PFSK-1 (cell line): ENCODE data around the gene HTR4. TPM values are rescaled to one million over a fixed set of nuclear protein-coding genes. Genes with fewer than 3 reads are reported as not detected.

Source experiments
- FOXP2 ChIP-seq: optimal IDR thresholded peaks from 2 replicates; pipeline ENCODE3; 2011; ENCODE audit warnings: borderline replicate concordance, control low read depth, inconsistent platforms; ENCODE audit not compliant: insufficient read depth; ENCODE audit errors: extremely low read length, extremely low read depth
- POLR2AphosphoS5 ChIP-seq: IDR thresholded peaks from 2 replicates; pipeline ENCODE4 v1.6.1; 2012; ENCODE audit warnings: low read depth, mild to moderate bottlenecking, control low read depth, low read length, moderate library complexity
- REST ChIP-seq, 2 experiments: IDR thresholded peaks; 2 replicates each; pipeline versions ENCODE4 v1.6.1 to v1.8.0; 2011 to 2012; ENCODE audit warnings: low read depth in 2 of 2, low read length in 2 of 2, control low read depth in 1 of 2, inconsistent platforms in 1 of 2, mild to moderate bottlenecking in 1 of 2, moderate library complexity in 1 of 2; ENCODE audit not compliant: insufficient read depth in 1 of 2
- SIN3A ChIP-seq: IDR thresholded peaks from 2 replicates; pipeline ENCODE4 v1.6.1; 2012; ENCODE audit warnings: mild to moderate bottlenecking, low read length, moderate library complexity, borderline replicate concordance; ENCODE audit not compliant: insufficient read depth
- TAF1 ChIP-seq: IDR thresholded peaks from 2 replicates; pipeline ENCODE4 v1.6.1; 2012; ENCODE audit warnings: low read length, control low read depth, borderline replicate concordance; ENCODE audit not compliant: insufficient read depth
- polyA plus RNA-seq: library from polyadenylated mRNA; unstranded; fragments of >200 nt; gene quantifications from one replicate; pipeline ENCODE4 v1.2.1, GENCODE V29; 2012; ENCODE audit warnings: low read depth, missing spikeins; ENCODE audit not compliant: insufficient read length

HTR4 gene
- not detected for polyA plus RNA-seq

- no peak for TF ChIP-seq TAF1
- TF ChIP-seq FOXP2: no peak
- TF ChIP-seq SIN3A: no peak
- TF ChIP-seq REST (IDR thresholded peaks at IDR 0.05; ENCODE audit: insufficient read depth in 1 of 2, low read depth in 2 of 2, low read length in 2 of 2): no peak
- TF ChIP-seq POLR2AphosphoS5: no peak
Measured at GRCh38 chr5:148653836-148654781, at the start of gene HTR4. HTR4 (minus strand) TSS chr5:148654527; CDS start chr5:148637014, 17,513 bp downstream.

- TF ChIP-seq SIN3A: no peak
- no peak for TF ChIP-seq TAF1
- no peak for TF ChIP-seq POLR2AphosphoS5
- TF ChIP-seq FOXP2: no peak
- TF ChIP-seq REST (IDR thresholded peaks at IDR 0.05; ENCODE audit: insufficient read depth in 1 of 2, low read depth in 2 of 2, low read length in 2 of 2): no peak
Measured at GRCh38 chr5:148702019-148702596, 47.8 kb upstream of the HTR4 start.

GRCh38 chr5:148699028-148699427 is 44.7 kb upstream of the HTR4 start:
- TF ChIP-seq FOXP2: no peak
- no peak for TF ChIP-seq POLR2AphosphoS5
- no peak for TF ChIP-seq SIN3A
- TF ChIP-seq REST (IDR thresholded peaks at IDR 0.05; ENCODE audit: insufficient read depth in 1 of 2, low read depth in 2 of 2, low read length in 2 of 2): no peak
- TF ChIP-seq TAF1: no peak

- TF ChIP-seq SIN3A (no peak), FOXP2 (no peak), POLR2AphosphoS5 (no peak), TAF1 (no peak), REST (IDR thresholded peaks at IDR 0.05; ENCODE audit: insufficient read depth in 1 of 2, low read depth in 2 of 2, low read length in 2 of 2) (no peak)
Measured at GRCh38 chr5:148697809-148698196, 43.5 kb upstream of the HTR4 start.
